OCI-LY1 (cell line): ENCODE data around the gene SLC27A1.

Experiments used
- H2AFZ ChIP-seq: fragments of 200-600 bp; sonication (generic), shearing (Covaris generic); 2 replicates; pipeline ENCODE4 v1.6.0; 2014; ENCODE audit warnings: antibody characterized with exemption, mild to moderate bottlenecking, low read length
- H3F3A ChIP-seq: fragments of 200-600 bp; sonication (generic), shearing (Covaris generic); 2 replicates; pipeline ENCODE4 v1.6.0; 2014; ENCODE audit warnings: mild to moderate bottlenecking, antibody characterized with exemption, low read length, moderate library complexity; ENCODE audit not compliant: insufficient read depth
- H3K27ac ChIP-seq: fragments of 200-600 bp; sonication (generic); 2 replicates; pipeline ENCODE4 v1.5.1; 2014; ENCODE audit warnings: low read length, mixed run types, mild to moderate bottlenecking, low read depth; ENCODE audit not compliant: poor library complexity, severe bottlenecking
- H3K27me3 ChIP-seq: fragments of 200-600 bp; sonication (generic); 2 replicates; pipeline ENCODE4 v1.6.0; 2014; ENCODE audit warnings: antibody characterized with exemption, mild to moderate bottlenecking, low read length, moderate library complexity; ENCODE audit not compliant: insufficient read depth
- H3K36me3 ChIP-seq: fragments of 200-600 bp; sonication (generic); 2 replicates; pipeline ENCODE4 v1.6.1; 2014; ENCODE audit warnings: mild to moderate bottlenecking, antibody characterized with exemption, low read length, moderate library complexity, mixed read lengths; ENCODE audit not compliant: insufficient read depth
- H3K4me1 ChIP-seq: fragments of 200-600 bp; sonication (generic); 2 replicates; pipeline ENCODE4 v1.5.1; 2014; ENCODE audit warnings: mild to moderate bottlenecking, low read length, moderate library complexity; ENCODE audit not compliant: insufficient read depth, severe bottlenecking
- H3K4me2 ChIP-seq: fragments of 200-600 bp; sonication (generic), shearing (Covaris generic); 2 replicates; pipeline ENCODE4 v1.6.1; 2014; ENCODE audit warnings: low read length
- H3K4me3 ChIP-seq: fragments of 200-600 bp; sonication (generic); 2 replicates; pipeline ENCODE4 v1.5.1; 2014; ENCODE audit warnings: low read length, low read depth, mild to moderate bottlenecking, mixed read lengths; ENCODE audit not compliant: poor library complexity, severe bottlenecking
- H3K79me2 ChIP-seq: fragments of 200-600 bp; shearing (Covaris generic); 2 replicates; pipeline ENCODE4 v1.6.1; 2016; ENCODE audit warnings: mixed run types, low read length, mixed read lengths; ENCODE audit not compliant: insufficient read depth
- H3K9ac ChIP-seq: fragments of 200-600 bp; sonication (generic), shearing (Covaris generic); 2 replicates; pipeline ENCODE4 v1.6.1; 2014; ENCODE audit warnings: mild to moderate bottlenecking, low read length, mixed read lengths
- H3K9me2 ChIP-seq: fragments of 200-600 bp; sonication (generic), shearing (Covaris generic); 2 replicates; pipeline ENCODE4 v1.6.1; 2014; ENCODE audit warnings: low read depth, mild to moderate bottlenecking, low read length, mixed read lengths
- H3K9me3 ChIP-seq: fragments of 200-600 bp; shearing (Covaris generic); 2 replicates; pipeline ENCODE4 v1.6.1; 2014; ENCODE audit warnings: low read length, mixed read lengths
- H4K20me1 ChIP-seq: fragments of 200-600 bp; sonication (generic), shearing (Covaris generic); 2 replicates; pipeline ENCODE4 v1.6.0; 2016; ENCODE audit warnings: mild to moderate bottlenecking, low read length; ENCODE audit not compliant: insufficient read depth
- EZH2 ChIP-seq: fragments of 200-600 bp; sonication (generic), shearing (Covaris generic); IDR thresholded peaks from 2 replicates; pipeline ENCODE4 v1.8.0; 2017; ENCODE audit warnings: borderline replicate concordance, mixed run types, mild to moderate bottlenecking, antibody characterized with exemption, low read length, moderate library complexity, mixed read lengths
- TF ChIP-seq, protein P1 (sequence below): fragments of 200-600 bp; sonication (generic), shearing (Covaris generic); IDR thresholded peaks from 2 replicates; pipeline ENCODE4 v1.5.1; 2017; ENCODE audit warnings: mild to moderate bottlenecking, antibody characterized with exemption, low read length, moderate library complexity, mixed read lengths

SLC27A1 gene

DNA sequence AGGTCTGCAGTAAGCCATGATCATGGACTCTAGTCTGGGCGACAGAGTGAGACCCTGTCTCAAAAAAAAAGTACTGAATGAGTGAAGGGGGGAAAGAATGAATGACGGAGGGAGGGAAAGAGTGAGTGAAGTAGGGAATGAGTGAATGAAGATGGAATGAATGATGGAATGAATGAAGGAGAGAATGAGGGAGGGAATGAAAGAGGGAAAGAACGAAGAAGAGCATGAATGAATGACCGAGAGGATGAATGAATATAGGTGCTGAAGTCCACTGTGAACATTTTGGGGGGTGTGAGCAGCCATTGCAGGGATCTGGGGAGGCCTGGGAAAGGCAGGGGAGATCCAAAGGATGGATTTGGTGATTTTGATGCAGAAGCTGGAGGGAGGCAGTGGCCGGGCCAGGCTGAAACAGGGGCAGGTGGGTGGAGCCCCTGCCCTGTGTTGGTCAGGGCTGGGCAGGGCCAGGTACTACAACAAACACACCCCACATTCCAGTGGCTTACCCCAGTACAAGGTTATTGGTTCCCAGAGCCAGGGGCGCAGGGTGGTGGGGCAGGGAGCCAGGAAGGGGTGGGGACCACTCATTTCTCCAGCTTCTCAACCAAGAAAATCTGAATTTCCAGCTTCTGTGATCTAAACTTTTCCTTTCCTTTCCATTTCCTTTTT lies 14.3 kb downstream of the SLC27A1 start:
- no peak overlapping the region for H3K4me2 ChIP-seq
- no peaks in the 10 kb centered on the region for H3K9me2 ChIP-seq
- no peak overlapping the region for H3K27ac ChIP-seq
- H3K4me1 ChIP-seq, result peaks cover 11% of the 10 kb centered on the region
- no peaks in the 10 kb centered on the region for H3F3A ChIP-seq
- H3K9ac ChIP-seq, result no peak overlapping the region
- 0 out of 2 replicates have a peak, but pooled peaks cover 4% of the 10 kb centered on the region for H3K27me3 ChIP-seq
- H3K36me3 ChIP-seq, result no peaks in the 10 kb centered on the region
- no peaks in the 10 kb centered on the region for H3K9me3 ChIP-seq
- H2AFZ ChIP-seq, result no peak overlapping the region
- no peak for TF ChIP-seq EZH2
- TF ChIP-seq, protein P1, sequence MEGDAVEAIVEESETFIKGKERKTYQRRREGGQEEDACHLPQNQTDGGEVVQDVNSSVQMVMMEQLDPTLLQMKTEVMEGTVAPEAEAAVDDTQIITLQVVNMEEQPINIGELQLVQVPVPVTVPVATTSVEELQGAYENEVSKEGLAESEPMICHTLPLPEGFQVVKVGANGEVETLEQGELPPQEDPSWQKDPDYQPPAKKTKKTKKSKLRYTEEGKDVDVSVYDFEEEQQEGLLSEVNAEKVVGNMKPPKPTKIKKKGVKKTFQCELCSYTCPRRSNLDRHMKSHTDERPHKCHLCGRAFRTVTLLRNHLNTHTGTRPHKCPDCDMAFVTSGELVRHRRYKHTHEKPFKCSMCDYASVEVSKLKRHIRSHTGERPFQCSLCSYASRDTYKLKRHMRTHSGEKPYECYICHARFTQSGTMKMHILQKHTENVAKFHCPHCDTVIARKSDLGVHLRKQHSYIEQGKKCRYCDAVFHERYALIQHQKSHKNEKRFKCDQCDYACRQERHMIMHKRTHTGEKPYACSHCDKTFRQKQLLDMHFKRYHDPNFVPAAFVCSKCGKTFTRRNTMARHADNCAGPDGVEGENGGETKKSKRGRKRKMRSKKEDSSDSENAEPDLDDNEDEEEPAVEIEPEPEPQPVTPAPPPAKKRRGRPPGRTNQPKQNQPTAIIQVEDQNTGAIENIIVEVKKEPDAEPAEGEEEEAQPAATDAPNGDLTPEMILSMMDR, result no peak
- H3K4me3 ChIP-seq, result no peak overlapping the region
- H3K79me2 ChIP-seq, result no peaks in the 10 kb centered on the region
- no peaks in the 10 kb centered on the region for H4K20me1 ChIP-seq

GRCh38 chr19:17486545-17487240 lies 16.4 kb downstream of the SLC27A1 start:
- H3K27ac ChIP-seq, result no peak overlapping the region
- H2AFZ ChIP-seq, result no peak overlapping the region
- H3K9me3 ChIP-seq, result no peaks in the 10 kb centered on the region
- peaks cover 11% of the 10 kb centered on the region for H3K4me1 ChIP-seq
- H4K20me1 ChIP-seq, result no peaks in the 10 kb centered on the region
- no peaks in the 10 kb centered on the region for H3K9me2 ChIP-seq
- H3K9ac ChIP-seq, result no peak overlapping the region
- no peak overlapping the region for H3K4me3 ChIP-seq
- H3K4me2 ChIP-seq, result no peak overlapping the region
- no peaks in the 10 kb centered on the region for H3K79me2 ChIP-seq
- H3K36me3 ChIP-seq, result no peaks in the 10 kb centered on the region
- TF ChIP-seq, protein P1, result no peak
- no peak for TF ChIP-seq EZH2
- no peaks in the 10 kb centered on the region for H3F3A ChIP-seq
- 0 out of 2 replicates have a peak, but pooled peaks cover 4% of the 10 kb centered on the region for H3K27me3 ChIP-seq

DNA sequence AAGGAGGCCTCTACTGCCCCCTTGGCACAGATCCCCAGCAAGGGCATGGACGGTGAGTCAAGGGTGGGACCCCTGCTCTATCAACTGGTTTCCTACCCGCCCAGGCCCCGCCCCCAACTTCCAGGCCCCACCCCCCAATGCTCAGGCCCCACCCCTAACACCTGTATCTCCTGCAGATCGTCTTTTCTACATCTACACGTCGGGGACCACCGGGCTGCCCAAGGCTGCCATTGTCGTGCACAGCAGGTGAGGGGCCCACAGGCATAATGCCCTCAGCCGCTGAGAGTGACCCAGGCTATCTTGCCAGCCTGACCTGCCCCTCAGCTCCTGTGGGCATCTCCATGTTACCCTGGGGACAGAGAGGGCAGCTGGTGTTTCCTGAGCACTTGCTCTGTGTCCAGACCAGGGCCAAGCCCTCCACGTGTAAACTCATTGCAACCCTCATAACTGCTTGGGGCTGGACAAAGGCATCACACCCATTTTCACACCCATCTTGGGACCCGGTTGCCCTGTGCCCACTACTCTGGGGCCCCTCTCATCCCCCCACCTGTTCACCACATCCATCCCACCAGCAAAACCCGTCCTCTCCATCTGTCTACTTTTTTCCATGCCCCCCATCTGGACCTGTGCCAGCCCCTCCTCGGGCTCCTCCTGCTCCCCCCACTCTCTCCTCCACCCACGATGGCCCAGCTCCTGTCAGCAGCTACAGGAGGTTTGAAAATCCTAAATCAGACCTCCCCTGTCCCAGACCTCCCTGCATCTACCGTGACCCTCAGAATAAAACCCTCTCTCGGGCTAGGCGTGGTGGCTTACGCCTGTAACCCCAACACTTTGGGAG lies 17.2 kb downstream of the SLC27A1 start:
- no peak overlapping the region for H3K4me2 ChIP-seq
- no peak overlapping the region for H3K9ac ChIP-seq
- H3K36me3 ChIP-seq, result no peaks in the 10 kb centered on the region
- H2AFZ ChIP-seq, result no peak overlapping the region
- H3K27ac ChIP-seq, result no peak overlapping the region
- no peak for TF ChIP-seq EZH2
- TF ChIP-seq, protein P1, result no peak
- H4K20me1 ChIP-seq, result no peaks in the 10 kb centered on the region
- no peaks in the 10 kb centered on the region for H3K9me2 ChIP-seq
- 0 out of 2 replicates have a peak, but pooled peaks cover 3% of the 10 kb centered on the region for H3K27me3 ChIP-seq
- H3K79me2 ChIP-seq, result no peaks in the 10 kb centered on the region
- peaks cover 11% of the 10 kb centered on the region for H3K4me1 ChIP-seq
- no peaks in the 10 kb centered on the region for H3F3A ChIP-seq
- H3K9me3 ChIP-seq, result no peaks in the 10 kb centered on the region
- no peak overlapping the region for H3K4me3 ChIP-seq
